HEK293 (cell line): ENCODE results near the gene FBXO3.

Experiments used
- CTCF ChIP-seq: fragments of 450-650 bp; formaldehyde crosslinking; IDR thresholded peaks from 2 replicates; pipeline ENCODE4 v1.5.1; 2016; ENCODE audit warnings: missing biosample characterization, missing genetic modification characterization
- PBX3 ChIP-seq: sonication (generic); formaldehyde crosslinking; IDR thresholded peaks from 2 replicates; pipeline ENCODE4 v1.8.1; 2022; ENCODE audit warnings: mild to moderate bottlenecking, moderate library complexity, missing genetic modification reagents
- PRDM6 ChIP-seq: fragments of 450-650 bp; formaldehyde crosslinking; IDR thresholded peaks from 2 replicates; pipeline ENCODE4 v1.5.1; 2017; ENCODE audit warnings: missing biosample characterization, missing genetic modification characterization
- ZNF148 ChIP-seq: fragments of 450-650 bp; formaldehyde crosslinking; IDR thresholded peaks from 2 replicates; pipeline ENCODE4 v1.5.0; 2017; ENCODE audit warnings: missing biosample characterization, missing genetic modification characterization, borderline replicate concordance
- ZNF513 ChIP-seq: fragments of 450-650 bp; IDR thresholded peaks from 2 replicates; pipeline ENCODE4 v1.5.1; 2018; ENCODE audit warnings: missing biosample characterization, missing genetic modification characterization

- TF ChIP-seq ZNF513 (no peak), PBX3 (CRISPR knock-in tag) (no peak), CTCF (no peak), PRDM6 (tag by site-specific recombination) (no peak), ZNF148 (tag by site-specific recombination) (no peak)
These were observed 42.4 kb downstream of the FBXO3 start for GRCh38 chr11:33731723-33732531.
